HEK293 (cell line): ENCODE data around the gene OR52E2.

ENCODE experiments used
- CTCF ChIA-PET: fragments of 350-600 bp; formaldehyde crosslinking; extraction: SDS; loops from one replicate; lab custom pipeline; 2021; ENCODE audit warnings: antibody characterized with exemption; lab: Yijun Ruan, JAX
- POLR2A ChIA-PET: fragments of 300-600 bp; formaldehyde crosslinking; extraction: SDS; loops from one replicate; lab custom pipeline; 2020; ENCODE audit warnings: antibody characterized with exemption, inconsistent platforms; lab: Yijun Ruan, JAX
- H3K27ac ChIP-seq: fragments of 200-500 bp; sonication (Bioruptor generic); 2 replicates; pipeline ENCODE4 v1.5.1; 2014; ENCODE audit warnings: low read depth, low read length, control low read depth, inconsistent platforms; ENCODE audit errors: extremely low read depth
- H3K36me3 ChIP-seq, 2 experiments: fragments of 200-500 bp in 1 of 2; sonication (Bioruptor generic) in 1 of 2; 1 replicate in 1 of 2; 2 replicates in 1 of 2; pipeline ENCODE4 v1.5.1; 2014 to 2017; ENCODE audit warnings: inconsistent platforms in 2 of 2, low read length in 2 of 2; ENCODE audit not compliant: control insufficient read depth in 2 of 2, insufficient read depth in 1 of 2
- H3K4me1 ChIP-seq: fragments of 200-500 bp; sonication (Bioruptor generic); 2 replicates; pipeline ENCODE4 v1.5.1; 2014; ENCODE audit warnings: mild to moderate bottlenecking, low read length, inconsistent platforms; ENCODE audit not compliant: control insufficient read depth, insufficient read depth
- H3K4me3 ChIP-seq: 2 replicates; pipeline ENCODE4 v1.5.1; 2011; ENCODE audit warnings: low read depth, mild to moderate bottlenecking, control low read depth, low read length, moderate library complexity
- H3K9me3 ChIP-seq: fragments of 200-500 bp; sonication (Bioruptor generic); 2 replicates; pipeline ENCODE4 v1.5.1; 2014; ENCODE audit warnings: low read depth, low read length, inconsistent platforms; ENCODE audit not compliant: control insufficient read depth, insufficient read depth
- GLIS1 ChIP-seq: fragments of 450-650 bp; formaldehyde crosslinking; IDR thresholded peaks from 2 replicates; pipeline ENCODE4 v1.5.1; 2016; ENCODE audit warnings: missing biosample characterization, missing genetic modification characterization
- KLF16 ChIP-seq: fragments of 450-650 bp; formaldehyde crosslinking; IDR thresholded peaks from 2 replicates; pipeline ENCODE4 v1.5.1; 2017; ENCODE audit warnings: missing biosample characterization, missing genetic modification characterization
- KLF17 ChIP-seq: fragments of 450-650 bp; formaldehyde crosslinking; IDR thresholded peaks from 2 replicates; pipeline ENCODE4 v1.5.1; 2016; ENCODE audit warnings: missing biosample characterization, missing genetic modification characterization
- OVOL3 ChIP-seq: fragments of 450-650 bp; formaldehyde crosslinking; IDR thresholded peaks from 2 replicates; pipeline ENCODE4 v1.5.1; 2016; ENCODE audit warnings: missing biosample characterization, missing genetic modification characterization
- RBAK ChIP-seq: fragments of 450-650 bp; formaldehyde crosslinking; IDR thresholded peaks from 2 replicates; pipeline ENCODE4 v1.5.1; 2016; ENCODE audit warnings: missing biosample characterization, missing genetic modification characterization
- WT1 ChIP-seq: fragments of 450-650 bp; formaldehyde crosslinking; IDR thresholded peaks from 2 replicates; pipeline ENCODE4 v1.5.1; 2016; ENCODE audit warnings: missing biosample characterization, missing genetic modification characterization
- ZFP41 ChIP-seq: fragments of 450-650 bp; formaldehyde crosslinking; IDR thresholded peaks from 2 replicates; pipeline ENCODE4 v1.5.1; 2016; ENCODE audit warnings: missing biosample characterization, missing genetic modification characterization, borderline replicate concordance
- ZFP69B ChIP-seq: fragments of 450-650 bp; formaldehyde crosslinking; IDR thresholded peaks from 2 replicates; pipeline ENCODE4 v1.5.1; 2016; ENCODE audit warnings: missing biosample characterization, missing genetic modification characterization
- ZNF132 ChIP-seq: fragments of 450-650 bp; formaldehyde crosslinking; IDR thresholded peaks from 2 replicates; pipeline ENCODE4 v1.5.1; 2017; ENCODE audit warnings: missing biosample characterization, missing genetic modification characterization, borderline replicate concordance
- ZNF146 ChIP-seq: fragments of 450-650 bp; formaldehyde crosslinking; IDR thresholded peaks from 2 replicates; pipeline ENCODE4 v1.5.1; 2016; ENCODE audit warnings: missing biosample characterization, missing genetic modification characterization
- ZNF157 ChIP-seq: fragments of 450-650 bp; formaldehyde crosslinking; IDR thresholded peaks from 2 replicates; pipeline ENCODE4 v1.5.1; 2016; ENCODE audit warnings: missing biosample characterization, missing genetic modification characterization
- ZNF223 ChIP-seq: fragments of 450-650 bp; formaldehyde crosslinking; IDR thresholded peaks from 2 replicates; pipeline ENCODE4 v1.5.1; 2016; ENCODE audit warnings: missing biosample characterization, missing genetic modification characterization
- ZNF248 ChIP-seq: fragments of 450-650 bp; formaldehyde crosslinking; IDR thresholded peaks from 2 replicates; pipeline ENCODE4 v1.5.1; 2017; ENCODE audit warnings: missing biosample characterization, missing genetic modification characterization
- ZNF366 ChIP-seq: fragments of 450-650 bp; formaldehyde crosslinking; conservative IDR thresholded peaks from 2 replicates; pipeline ENCODE4 v1.5.1; 2016; ENCODE audit warnings: missing biosample characterization, missing genetic modification characterization
- ZNF398 ChIP-seq: fragments of 450-650 bp; formaldehyde crosslinking; IDR thresholded peaks from 2 replicates; pipeline ENCODE4 v1.5.1; 2017; ENCODE audit warnings: missing biosample characterization, missing genetic modification characterization
- ZNF510 ChIP-seq: fragments of 450-650 bp; formaldehyde crosslinking; IDR thresholded peaks from 2 replicates; pipeline ENCODE4 v1.5.1; 2018; ENCODE audit warnings: mild to moderate bottlenecking, missing genetic modification characterization, missing biosample characterization; ENCODE audit not compliant: insufficient replicate concordance
- ZNF561 ChIP-seq: fragments of 450-650 bp; IDR thresholded peaks from 2 replicates; pipeline ENCODE4 v1.5.1; 2018; ENCODE audit warnings: missing biosample characterization, missing genetic modification characterization, borderline replicate concordance
- ZNF596 ChIP-seq: fragments of 450-650 bp; IDR thresholded peaks from 2 replicates; pipeline ENCODE4 v1.5.0; 2018; ENCODE audit warnings: missing biosample characterization, mild to moderate bottlenecking, missing genetic modification characterization, moderate library complexity
- ZNF629 ChIP-seq: fragments of 450-650 bp; formaldehyde crosslinking; IDR thresholded peaks from 2 replicates; pipeline ENCODE4 v1.5.1; 2017; ENCODE audit warnings: missing biosample characterization, missing genetic modification characterization
- ZNF76 ChIP-seq: fragments of 450-650 bp; formaldehyde crosslinking; IDR thresholded peaks from 2 replicates; pipeline ENCODE4; 2016; ENCODE audit warnings: low read depth, missing biosample characterization, missing genetic modification characterization, borderline replicate concordance
- ZNF792 ChIP-seq: fragments of 450-650 bp; formaldehyde crosslinking; IDR thresholded peaks from 2 replicates; pipeline ENCODE4 v1.5.1; 2016; ENCODE audit warnings: missing biosample characterization, missing genetic modification characterization
- ZSCAN18 ChIP-seq: fragments of 450-650 bp; formaldehyde crosslinking; IDR thresholded peaks from 2 replicates; pipeline ENCODE4 v1.5.1; 2016; ENCODE audit warnings: missing biosample characterization, missing genetic modification characterization
- ZSCAN30 ChIP-seq: fragments of 450-650 bp; IDR thresholded peaks from 2 replicates; pipeline ENCODE4 v1.5.1; 2018; ENCODE audit warnings: missing biosample characterization, mild to moderate bottlenecking, missing genetic modification characterization, moderate library complexity
- ZSCAN4 ChIP-seq: fragments of 450-650 bp; formaldehyde crosslinking; IDR thresholded peaks from 2 replicates; pipeline ENCODE4 v1.5.1; 2017; ENCODE audit warnings: missing biosample characterization, missing genetic modification characterization
- TF ChIP-seq, protein P1 (sequence below): fragments of 450-650 bp; formaldehyde crosslinking; IDR thresholded peaks from 2 replicates; pipeline ENCODE4 v1.5.1; 2016; ENCODE audit warnings: missing biosample characterization, missing genetic modification characterization
- TF ChIP-seq, protein P2 (sequence below): fragments of 450-650 bp; formaldehyde crosslinking; IDR thresholded peaks from 2 replicates; pipeline ENCODE4 v1.5.1; 2016; ENCODE audit warnings: missing biosample characterization, missing genetic modification characterization

Gene OR52E2

DNA sequence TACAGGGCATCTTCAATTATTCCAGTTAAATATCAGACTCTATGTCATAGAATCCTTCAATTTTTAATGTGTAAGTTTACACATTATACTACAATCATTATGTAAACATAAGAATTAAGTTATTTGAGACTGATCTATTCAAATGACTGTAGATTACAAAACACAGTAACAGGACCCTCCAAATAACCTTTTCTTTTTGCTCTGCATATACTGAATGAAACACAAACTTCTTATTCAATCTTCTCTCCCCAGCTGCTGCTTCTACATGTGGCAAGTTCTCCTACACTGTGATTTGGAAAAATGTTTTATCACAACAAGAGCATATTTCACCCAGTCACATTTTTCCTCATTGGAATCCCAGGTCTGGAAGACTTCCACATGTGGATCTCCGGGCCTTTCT is 13.2 kb downstream of the OR52E2 start, which contains the start of gene OR52J3 (continued):
- TF ChIP-seq, protein P1, sequence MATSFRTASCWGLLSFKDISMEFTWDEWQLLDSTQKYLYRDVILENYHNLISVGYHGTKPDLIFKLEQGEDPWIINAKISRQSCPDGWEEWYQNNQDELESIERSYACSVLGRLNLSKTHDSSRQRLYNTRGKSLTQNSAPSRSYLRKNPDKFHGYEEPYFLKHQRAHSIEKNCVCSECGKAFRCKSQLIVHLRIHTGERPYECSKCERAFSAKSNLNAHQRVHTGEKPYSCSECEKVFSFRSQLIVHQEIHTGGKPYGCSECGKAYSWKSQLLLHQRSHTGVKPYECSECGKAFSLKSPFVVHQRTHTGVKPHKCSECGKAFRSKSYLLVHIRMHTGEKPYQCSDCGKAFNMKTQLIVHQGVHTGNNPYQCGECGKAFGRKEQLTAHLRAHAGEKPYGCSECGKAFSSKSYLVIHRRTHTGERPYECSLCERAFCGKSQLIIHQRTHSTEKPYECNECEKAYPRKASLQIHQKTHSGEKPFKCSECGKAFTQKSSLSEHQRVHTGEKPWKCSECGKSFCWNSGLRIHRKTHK (tag by site-specific recombination) = no peak
- TF ChIP-seq RBAK (tag by site-specific recombination) = no peak
- no peak for TF ChIP-seq ZNF248
- TF ChIP-seq ZNF510 (tag by site-specific recombination) = no peak
- no peak for TF ChIP-seq ZNF157 (tag by site-specific recombination)
- TF ChIP-seq, protein P2, sequence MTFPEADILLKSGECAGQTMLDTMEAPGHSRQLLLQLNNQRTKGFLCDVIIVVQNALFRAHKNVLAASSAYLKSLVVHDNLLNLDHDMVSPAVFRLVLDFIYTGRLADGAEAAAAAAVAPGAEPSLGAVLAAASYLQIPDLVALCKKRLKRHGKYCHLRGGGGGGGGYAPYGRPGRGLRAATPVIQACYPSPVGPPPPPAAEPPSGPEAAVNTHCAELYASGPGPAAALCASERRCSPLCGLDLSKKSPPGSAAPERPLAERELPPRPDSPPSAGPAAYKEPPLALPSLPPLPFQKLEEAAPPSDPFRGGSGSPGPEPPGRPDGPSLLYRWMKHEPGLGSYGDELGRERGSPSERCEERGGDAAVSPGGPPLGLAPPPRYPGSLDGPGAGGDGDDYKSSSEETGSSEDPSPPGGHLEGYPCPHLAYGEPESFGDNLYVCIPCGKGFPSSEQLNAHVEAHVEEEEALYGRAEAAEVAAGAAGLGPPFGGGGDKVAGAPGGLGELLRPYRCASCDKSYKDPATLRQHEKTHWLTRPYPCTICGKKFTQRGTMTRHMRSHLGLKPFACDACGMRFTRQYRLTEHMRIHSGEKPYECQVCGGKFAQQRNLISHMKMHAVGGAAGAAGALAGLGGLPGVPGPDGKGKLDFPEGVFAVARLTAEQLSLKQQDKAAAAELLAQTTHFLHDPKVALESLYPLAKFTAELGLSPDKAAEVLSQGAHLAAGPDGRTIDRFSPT = no peak
- TF ChIP-seq ZNF596 = no peak
- TF ChIP-seq ZNF398 (tag by site-specific recombination) = no peak
- no peak for TF ChIP-seq ZNF561
- no peak for TF ChIP-seq WT1 (tag by site-specific recombination)
- no peak for TF ChIP-seq OVOL3 (tag by site-specific recombination)
- no peak for TF ChIP-seq ZSCAN18 (tag by site-specific recombination)
- TF ChIP-seq ZSCAN4 (tag by site-specific recombination) = no peak
- TF ChIP-seq ZNF223 (tag by site-specific recombination) = no peak
- no peak for TF ChIP-seq ZNF146

DNA sequence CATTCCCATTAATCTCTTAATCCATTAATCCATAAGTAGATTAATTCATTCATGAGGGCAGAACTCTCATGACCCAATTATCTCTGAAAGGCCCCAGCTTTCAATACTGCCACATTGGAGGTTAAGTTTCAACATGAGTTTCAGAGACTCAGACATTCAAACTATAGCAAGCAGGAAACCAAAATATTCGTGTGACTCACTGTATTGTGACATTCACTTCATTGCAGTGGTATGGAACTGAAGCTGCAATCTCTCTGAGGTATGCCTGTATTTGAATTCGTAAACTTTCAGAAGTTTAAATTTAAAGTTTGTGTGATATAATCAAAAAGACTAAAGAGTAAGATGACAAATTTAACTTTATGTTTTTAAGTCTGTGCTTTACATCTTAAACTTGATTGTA is 16.0 kb downstream of the OR52E2 start:
- TF ChIP-seq ZNF366 (tag by site-specific recombination) = no peak
- TF ChIP-seq ZFP69B (tag by site-specific recombination) = no peak
- no peak for TF ChIP-seq GLIS1 (tag by site-specific recombination)
- no peak for TF ChIP-seq ZNF76 (tag by site-specific recombination)
- no peak for TF ChIP-seq KLF17 (tag by site-specific recombination)
- no peak for TF ChIP-seq ZSCAN30
- TF ChIP-seq ZNF792 (tag by site-specific recombination) = no peak
- TF ChIP-seq KLF16 (tag by site-specific recombination) = no peak
- no peak for TF ChIP-seq ZNF629 (tag by site-specific recombination)
- no peak for TF ChIP-seq ZFP41
- TF ChIP-seq ZNF132 = no peak
- Histone ChIP-seq H3K4me1 (no peaks in the 10 kb centered on the region), H3K9me3 (no peaks in the 10 kb centered on the region), H3K36me3 (no peaks in the 10 kb centered on the region), H3K4me3 (no peak overlapping the region), H3K27ac (no peak overlapping the region)
- POLR2A ChIA-PET = no interaction called here
- CTCF ChIA-PET = no interaction called here
